SU-DHL-6 (cell line): ENCODE measurements around the gene CLHC1.

Source experiments
- H2AFZ ChIP-seq: fragments of 200-600 bp; sonication (generic); 2 replicates; pipeline ENCODE4 v1.6.1; 2014; ENCODE audit warnings: low read depth, mild to moderate bottlenecking, moderate library complexity, mixed read lengths, antibody characterized with exemption, low read length; ENCODE audit not compliant: severe bottlenecking
- H3F3A ChIP-seq: fragments of 200-600 bp; shearing (Covaris generic); 2 replicates; pipeline ENCODE4 v1.6.0; 2016; ENCODE audit warnings: antibody characterized with exemption, mild to moderate bottlenecking; ENCODE audit not compliant: insufficient read depth
- H3K27ac ChIP-seq: fragments of 200-600 bp; sonication (generic); 2 replicates; pipeline ENCODE4 v1.5.1; 2016; ENCODE audit warnings: low read depth, mild to moderate bottlenecking, low read length, moderate library complexity, mixed read lengths
- H3K27me3 ChIP-seq: fragments of 200-600 bp; sonication (generic), shearing (Covaris generic); 2 replicates; pipeline ENCODE4 v1.6.0; 2014; ENCODE audit warnings: mild to moderate bottlenecking, low read length
- H3K36me3 ChIP-seq: fragments of 200-600 bp; sonication (generic); 2 replicates; pipeline ENCODE4 v1.6.1; 2014; ENCODE audit warnings: mild to moderate bottlenecking, low read length, mixed read lengths
- H3K4me2 ChIP-seq: fragments of 300-600, 200-600 bp; shearing (Covaris generic), sonication (generic); 2 replicates; pipeline ENCODE4 v1.6.0; 2014; ENCODE audit warnings: low read length, low read depth, mild to moderate bottlenecking; ENCODE audit not compliant: poor library complexity, severe bottlenecking
- H3K4me3 ChIP-seq: fragments of 200-600 bp; sonication (generic); 2 replicates; pipeline ENCODE4 v1.5.1; 2014; ENCODE audit warnings: antibody characterized with exemption, low read length, mild to moderate bottlenecking, mixed read lengths; ENCODE audit not compliant: insufficient read depth, poor library complexity, severe bottlenecking
- H3K79me2 ChIP-seq: fragments of 200-600 bp; sonication (generic); 2 replicates; pipeline ENCODE4 v1.6.1; 2014; ENCODE audit warnings: mild to moderate bottlenecking, low read length, moderate library complexity; ENCODE audit not compliant: insufficient read depth
- H3K9ac ChIP-seq: fragments of 200-600 bp; sonication (generic); 2 replicates; pipeline ENCODE4 v1.7.0; 2014; ENCODE audit warnings: mild to moderate bottlenecking, low read length
- H3K9me2 ChIP-seq: fragments of 200-600 bp; sonication (generic); replicated peaks from 2 replicates; pipeline ENCODE4 v1.6.1; 2014; ENCODE audit warnings: low read length; ENCODE audit not compliant: insufficient read depth
- H3K9me3 ChIP-seq: fragments of 200-600 bp; sonication (generic); 2 replicates; pipeline ENCODE4 v1.6.1; 2014; ENCODE audit warnings: low read length, mixed read lengths; ENCODE audit not compliant: insufficient read depth
- H4K20me1 ChIP-seq: fragments of 200-600 bp; sonication (generic); 2 replicates; pipeline ENCODE4 v1.6.1; 2014; ENCODE audit warnings: low read depth, mild to moderate bottlenecking, antibody characterized with exemption, low read length, moderate library complexity, mixed read lengths
- EZH2phosphoT487 ChIP-seq: fragments of 200-600 bp; sonication (generic), shearing (Covaris generic); conservative IDR thresholded peaks from 2 replicates; pipeline ENCODE4 v1.6.1; 2018; ENCODE audit warnings: mild to moderate bottlenecking, antibody characterized with exemption, low read length, moderate library complexity, mixed read lengths
- TF ChIP-seq, protein P1 (sequence below): fragments of 200-600 bp; sonication (generic); IDR thresholded peaks from one replicate; pipeline ENCODE4 v1.5.1; 2017; ENCODE audit warnings: antibody characterized with exemption, mild to moderate bottlenecking, low read length, moderate library complexity; ENCODE audit not compliant: insufficient read depth, poor library complexity, severe bottlenecking

CLHC1 gene

DNA sequence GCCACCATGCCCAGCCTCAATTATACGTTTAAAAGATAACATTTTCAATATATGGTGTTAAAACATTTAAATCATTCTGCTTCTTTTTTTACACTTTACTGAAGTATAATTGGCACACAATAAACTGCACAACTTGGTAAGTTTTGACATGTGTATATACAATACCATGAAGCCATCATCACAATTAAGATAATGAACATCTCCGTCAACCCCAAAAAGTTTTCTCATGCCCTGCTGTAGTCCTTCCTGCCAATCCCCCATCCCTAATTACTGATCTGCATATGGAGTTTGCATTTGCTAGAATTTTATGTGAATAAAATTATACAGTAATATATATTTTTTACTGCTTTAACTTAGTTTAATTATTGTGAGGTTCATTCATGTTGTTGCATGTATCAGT lies 96.6 kb downstream of the CLHC1 start:
- Histone ChIP-seq H3K9me2 (no peaks in the 10 kb centered on the region), H3K4me3 (no peak overlapping the region), H3K79me2 (no peaks in the 10 kb centered on the region), H3K36me3 (no peaks in the 10 kb centered on the region), H3K4me2 (no peak overlapping the region), H3K9ac (no peak overlapping the region), H2AFZ (no peak overlapping the region), H3F3A (no peaks in the 10 kb centered on the region), H3K27me3 (no peaks in the 10 kb centered on the region), H4K20me1 (no peaks in the 10 kb centered on the region), H3K9me3 (no peaks in the 10 kb centered on the region), H3K27ac (no peak overlapping the region)
- TF ChIP-seq, protein P1, sequence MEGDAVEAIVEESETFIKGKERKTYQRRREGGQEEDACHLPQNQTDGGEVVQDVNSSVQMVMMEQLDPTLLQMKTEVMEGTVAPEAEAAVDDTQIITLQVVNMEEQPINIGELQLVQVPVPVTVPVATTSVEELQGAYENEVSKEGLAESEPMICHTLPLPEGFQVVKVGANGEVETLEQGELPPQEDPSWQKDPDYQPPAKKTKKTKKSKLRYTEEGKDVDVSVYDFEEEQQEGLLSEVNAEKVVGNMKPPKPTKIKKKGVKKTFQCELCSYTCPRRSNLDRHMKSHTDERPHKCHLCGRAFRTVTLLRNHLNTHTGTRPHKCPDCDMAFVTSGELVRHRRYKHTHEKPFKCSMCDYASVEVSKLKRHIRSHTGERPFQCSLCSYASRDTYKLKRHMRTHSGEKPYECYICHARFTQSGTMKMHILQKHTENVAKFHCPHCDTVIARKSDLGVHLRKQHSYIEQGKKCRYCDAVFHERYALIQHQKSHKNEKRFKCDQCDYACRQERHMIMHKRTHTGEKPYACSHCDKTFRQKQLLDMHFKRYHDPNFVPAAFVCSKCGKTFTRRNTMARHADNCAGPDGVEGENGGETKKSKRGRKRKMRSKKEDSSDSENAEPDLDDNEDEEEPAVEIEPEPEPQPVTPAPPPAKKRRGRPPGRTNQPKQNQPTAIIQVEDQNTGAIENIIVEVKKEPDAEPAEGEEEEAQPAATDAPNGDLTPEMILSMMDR: no peak
- TF ChIP-seq EZH2phosphoT487: no peak

DNA sequence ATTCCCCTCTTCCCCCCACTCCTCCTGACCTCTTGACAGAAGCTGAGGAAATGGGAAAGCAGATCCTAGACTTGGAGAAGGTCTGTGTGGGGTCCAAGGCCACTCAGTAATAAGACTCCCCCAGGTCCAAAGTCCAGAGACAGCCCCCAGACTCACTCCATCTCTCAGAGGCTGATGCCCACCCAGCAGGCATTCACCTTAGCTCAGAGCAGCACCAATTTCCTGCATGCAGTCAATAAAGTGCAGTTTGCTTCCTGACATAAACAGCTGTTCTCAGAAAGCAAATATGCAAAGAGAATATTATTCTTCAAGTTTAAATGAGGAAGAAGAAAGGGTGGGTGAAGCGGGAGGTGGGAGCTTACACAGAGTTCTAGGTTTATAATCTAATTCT lies 97.8 kb downstream of the CLHC1 start:
- no peaks in the 10 kb centered on the region for H3F3A ChIP-seq
- H3K79me2 ChIP-seq: no peaks in the 10 kb centered on the region
- H3K9me2 ChIP-seq: no peaks in the 10 kb centered on the region
- no peaks in the 10 kb centered on the region for H3K36me3 ChIP-seq
- no peaks in the 10 kb centered on the region for H3K27me3 ChIP-seq
- no peak overlapping the region for H3K27ac ChIP-seq
- no peak for TF ChIP-seq EZH2phosphoT487
- TF ChIP-seq, protein P1: no peak
- H3K4me3 ChIP-seq: no peak overlapping the region
- no peaks in the 10 kb centered on the region for H3K9me3 ChIP-seq
- H2AFZ ChIP-seq: no peak overlapping the region
- no peak overlapping the region for H3K4me2 ChIP-seq
- H4K20me1 ChIP-seq: no peaks in the 10 kb centered on the region
- no peak overlapping the region for H3K9ac ChIP-seq

DNA sequence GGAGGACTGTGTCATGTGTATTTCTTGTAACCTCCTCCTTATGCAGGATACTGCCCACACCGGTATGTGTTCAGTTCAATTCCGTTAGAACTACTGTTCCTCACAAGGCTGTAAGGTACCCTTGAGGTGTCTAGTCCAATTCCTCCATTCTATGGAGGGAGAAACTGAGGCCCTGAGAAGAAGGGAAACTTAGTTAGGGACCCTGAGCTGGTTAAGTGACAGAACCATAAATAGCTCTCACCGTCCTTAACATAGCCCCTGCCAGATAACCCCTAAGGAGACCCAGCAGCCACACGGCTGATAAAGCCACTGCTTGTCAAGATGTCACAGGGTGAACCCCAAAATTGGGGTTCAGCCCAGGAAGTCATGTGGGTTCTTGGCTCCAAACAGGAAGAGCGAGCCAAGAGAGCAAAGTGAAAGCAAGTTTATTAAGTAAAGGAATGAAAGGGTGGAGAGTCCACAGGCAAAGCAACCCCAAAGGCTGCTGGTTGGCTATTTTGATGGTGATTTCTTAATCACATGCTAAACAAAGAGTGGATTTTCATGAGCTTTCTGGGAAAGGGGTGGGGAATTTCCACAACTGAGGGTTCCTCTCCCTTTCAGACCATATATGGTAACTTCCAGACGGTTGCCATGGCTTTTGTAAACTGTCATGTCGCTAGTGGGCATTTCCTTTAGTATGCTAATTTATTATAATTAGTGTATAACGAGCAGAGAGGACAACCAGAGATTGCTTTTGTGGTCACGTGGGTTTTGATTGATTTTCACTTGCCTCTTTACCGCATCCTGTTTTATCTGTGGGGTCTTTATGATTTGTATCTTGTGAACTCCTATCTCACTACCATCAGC lies 98.4 kb downstream of the CLHC1 start:
- no peaks in the 10 kb centered on the region for H3K79me2 ChIP-seq
- no peaks in the 10 kb centered on the region for H3K27me3 ChIP-seq
- H3K9ac ChIP-seq: no peak overlapping the region
- H3K4me2 ChIP-seq: no peak overlapping the region
- no peaks in the 10 kb centered on the region for H3K9me3 ChIP-seq
- H4K20me1 ChIP-seq: no peaks in the 10 kb centered on the region
- H3K36me3 ChIP-seq: no peaks in the 10 kb centered on the region
- no peak overlapping the region for H3K4me3 ChIP-seq
- H3K9me2 ChIP-seq: no peaks in the 10 kb centered on the region
- no peak overlapping the region for H2AFZ ChIP-seq
- no peaks in the 10 kb centered on the region for H3F3A ChIP-seq
- H3K27ac ChIP-seq: no peak overlapping the region
- TF ChIP-seq EZH2phosphoT487: no peak
- TF ChIP-seq, protein P1: no peak
